Ureter (tissue), 1 donor: Measurements from ENCODE around the gene FHIP2A. TPM values are rescaled to one million over a fixed set of nuclear protein-coding genes. Genes with fewer than 3 reads are reported as not detected.
A peak's percentile ranks its signal among the peaks of the same experiment; 100 is the strongest.
"Not testable (repeated sequence)": the region's sequence is repeated elsewhere in the genome, so short reads cannot be mapped to it uniquely, and the experiment has no call there.

Source experiments
- DNase-seq: peaks from one replicate; pipeline ENCODE4 v3.0.0-alpha.2; 2020; ENCODE audit warnings: low spot score
- total RNA-seq: library from RNA; stranded (reverse); gene quantifications from one replicate; pipeline ENCODE4 v1.2.4, GENCODE V29; 2023
- donor health status: DM: yes; HTN: yes; CAD: no.

Gene FHIP2A
- total RNA-seq, 1 donor from 2014 or later, result 38.0 TPM

- DNase-seq, result no peak
Observed at GRCh38 chr10:114815791-114816190, 5.8 kb upstream of the FHIP2A start.

GRCh38 chr10:114816308-114816707, 5.3 kb upstream of the FHIP2A start:
- DNase-seq, result no peak

GRCh38 chr10:114819322-114819721, 2.3 kb upstream of the FHIP2A start:
- DNase-seq, result no peak

GRCh38 chr10:114821915-114822443, 399 bp downstream of the FHIP2A start:
- DNase-seq, result no peak

- peak; percentile 45 for DNase-seq
Observed at GRCh38 chr10:114822444-114823076, 980 bp downstream of the FHIP2A start.

- no peak for DNase-seq
Observed at GRCh38 chr10:114823077-114823463, 1.5 kb downstream of the FHIP2A start.

GRCh38 chr10:114824391-114824790, 2.8 kb downstream of the FHIP2A start:
- DNase-seq, result no peak

GRCh38 chr10:114825513-114826253, 4.1 kb downstream of the FHIP2A start:
- no peak for DNase-seq

GRCh38 chr10:114829160-114829909, 7.8 kb downstream of the FHIP2A start:
- DNase-seq, result no peak

GRCh38 chr10:114831186-114831867, 9.7 kb downstream of the FHIP2A start:
- no peak for DNase-seq

- DNase-seq, result no peak
Observed at GRCh38 chr10:114837690-114838089, 16.1 kb downstream of the FHIP2A start.

- DNase-seq, result no peak
Observed at GRCh38 chr10:114839901-114840300, 18.3 kb downstream of the FHIP2A start.

- DNase-seq, result no peak
Observed at GRCh38 chr10:114845978-114846693, 24.6 kb downstream of the FHIP2A start.

- not testable (repeated sequence) for DNase-seq
Observed at GRCh38 chr10:114847517-114847916, 25.9 kb downstream of the FHIP2A start.

- no peak for DNase-seq
Observed at GRCh38 chr10:114849674-114850073, 28.1 kb downstream of the FHIP2A start.

GRCh38 chr10:114850126-114850525, 28.5 kb downstream of the FHIP2A start:
- DNase-seq, result no peak

- no peak for DNase-seq
Observed at GRCh38 chr10:114851336-114851735, 29.8 kb downstream of the FHIP2A start.

GRCh38 chr10:114852197-114852596, 30.6 kb downstream of the FHIP2A start:
- no peak for DNase-seq

GRCh38 chr10:114854906-114855305, 33.3 kb downstream of the FHIP2A start:
- no peak for DNase-seq

- no peak for DNase-seq
Observed at GRCh38 chr10:114855776-114856543, 34.4 kb downstream of the FHIP2A start.
